NOMO-1 treated with dmso at 0.1 percent for 144 hours (cell line): ENCODE results near the gene MEAK7.

Source experiments
- DNase-seq: peaks from one replicate; lab custom pipeline; 2025; ENCODE audit not compliant: unreplicated experiment; lab: John Stamatoyannopoulos, UW

The MEAK7 gene

GRCh38 chr16:84471316-84471715, 33.1 kb downstream of the MEAK7 start:
- no peak for DNase-seq

- no peak for DNase-seq
These were observed 36.8 kb downstream of the MEAK7 start for GRCh38 chr16:84467709-84468108.

DNA sequence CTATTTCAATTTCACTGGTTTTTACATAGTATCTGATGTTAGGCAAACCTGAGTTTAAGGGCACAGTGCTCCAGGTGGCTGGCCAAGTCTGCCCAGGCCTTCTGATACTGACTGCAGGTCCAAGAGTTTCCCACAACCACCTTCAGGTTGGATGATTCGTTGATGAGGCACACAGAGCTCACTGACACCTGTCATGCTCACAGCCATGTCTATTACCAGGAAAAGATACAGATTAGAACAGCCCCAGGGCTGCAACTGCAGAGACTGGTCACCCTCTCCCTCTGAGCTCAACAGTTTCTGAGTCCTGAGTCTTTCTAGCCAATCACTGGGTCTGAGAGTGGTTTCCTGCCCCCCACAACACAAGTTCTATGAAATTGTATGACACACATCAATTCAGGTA, 37.2 kb downstream of the MEAK7 start:
- no peak for DNase-seq

DNA sequence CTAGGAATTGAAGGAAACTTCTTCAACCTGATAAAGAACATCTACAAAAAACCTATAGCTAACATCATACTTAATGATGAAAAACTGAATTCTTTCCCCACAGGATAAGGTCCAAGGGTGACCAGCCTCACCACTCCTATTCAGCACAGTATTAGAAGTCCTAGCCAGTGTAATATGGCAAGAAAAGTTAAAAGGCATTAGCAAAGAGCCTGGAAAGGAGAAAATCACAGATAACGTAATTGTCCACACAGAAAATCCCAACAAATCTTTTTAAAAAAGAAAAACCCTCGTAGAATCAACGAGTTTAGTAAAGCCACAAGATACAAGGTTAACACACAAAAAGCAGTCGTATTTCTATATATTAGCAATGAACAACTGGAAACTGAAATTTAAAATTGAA, 37.8 kb downstream of the MEAK7 start:
- DNase-seq = no peak

DNA sequence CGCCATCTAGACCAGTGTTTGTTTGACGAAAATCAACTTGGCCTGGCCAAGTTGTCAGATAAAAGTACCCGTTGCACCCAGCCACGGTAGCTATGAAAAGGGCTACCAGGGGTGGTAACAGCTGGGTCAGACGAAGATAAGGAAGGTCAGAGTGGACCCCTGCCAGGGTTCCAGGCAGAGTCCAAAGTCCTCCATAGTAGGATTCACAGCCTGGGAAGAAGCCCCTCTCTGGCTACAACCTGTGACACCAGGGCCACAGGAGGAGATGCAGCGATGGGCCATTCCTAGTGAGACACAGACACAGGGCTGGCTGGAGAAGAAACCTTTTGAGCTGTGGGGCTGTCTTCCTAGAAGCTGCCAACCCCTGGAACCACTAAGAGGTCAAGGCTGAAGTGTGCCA, 39.3 kb downstream of the MEAK7 start:
- DNase-seq = no peak

GRCh38 chr16:84464116-84464515, 40.3 kb downstream of the MEAK7 start:
- no peak for DNase-seq

GRCh38 chr16:84463221-84463620, 41.2 kb downstream of the MEAK7 start:
- DNase-seq = no peak

DNA sequence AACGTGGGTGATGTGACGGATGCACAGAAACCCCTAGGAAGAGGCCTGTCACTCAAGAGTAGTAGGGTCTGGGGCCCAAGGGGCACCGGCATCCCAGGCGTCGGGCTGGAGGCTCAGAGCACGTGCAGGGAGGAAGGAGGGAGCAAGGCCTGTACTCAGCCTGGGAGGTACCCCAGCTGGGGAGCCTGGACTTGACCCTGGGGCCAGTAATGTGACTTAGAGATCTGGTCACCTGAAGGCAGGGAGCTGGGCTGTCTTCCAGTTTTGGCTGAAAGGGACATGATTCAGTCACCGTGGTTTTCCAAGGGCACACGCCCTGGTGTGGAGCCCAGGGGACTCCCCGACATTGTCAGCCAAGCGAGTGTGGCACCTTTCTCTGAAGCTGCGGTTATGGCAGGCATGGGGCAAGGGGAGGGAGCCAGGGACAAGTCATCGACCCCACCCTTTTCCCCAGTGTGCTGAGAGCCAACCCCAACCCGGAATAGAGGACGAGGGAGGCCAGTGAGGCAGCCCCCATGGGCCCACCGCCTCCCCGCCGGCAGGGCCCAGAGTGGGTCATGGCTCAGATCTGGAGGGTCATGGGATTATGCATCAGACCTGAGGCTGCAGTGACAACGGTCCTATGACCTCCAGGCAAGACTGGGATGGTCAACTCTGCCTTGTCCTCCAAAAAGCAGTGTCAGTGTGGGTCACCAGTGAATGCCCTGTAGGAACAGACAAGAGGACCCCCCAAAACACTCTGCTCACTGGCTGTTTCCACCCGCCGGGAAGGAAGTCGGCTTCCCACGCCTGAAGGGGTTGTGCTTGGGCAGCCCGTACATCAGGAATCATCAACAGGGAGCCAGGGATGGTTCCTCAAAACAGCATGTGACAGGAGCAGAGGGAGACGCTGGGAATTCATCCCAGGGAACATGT, 41.9 kb downstream of the MEAK7 start:
- DNase-seq = no peak

DNA sequence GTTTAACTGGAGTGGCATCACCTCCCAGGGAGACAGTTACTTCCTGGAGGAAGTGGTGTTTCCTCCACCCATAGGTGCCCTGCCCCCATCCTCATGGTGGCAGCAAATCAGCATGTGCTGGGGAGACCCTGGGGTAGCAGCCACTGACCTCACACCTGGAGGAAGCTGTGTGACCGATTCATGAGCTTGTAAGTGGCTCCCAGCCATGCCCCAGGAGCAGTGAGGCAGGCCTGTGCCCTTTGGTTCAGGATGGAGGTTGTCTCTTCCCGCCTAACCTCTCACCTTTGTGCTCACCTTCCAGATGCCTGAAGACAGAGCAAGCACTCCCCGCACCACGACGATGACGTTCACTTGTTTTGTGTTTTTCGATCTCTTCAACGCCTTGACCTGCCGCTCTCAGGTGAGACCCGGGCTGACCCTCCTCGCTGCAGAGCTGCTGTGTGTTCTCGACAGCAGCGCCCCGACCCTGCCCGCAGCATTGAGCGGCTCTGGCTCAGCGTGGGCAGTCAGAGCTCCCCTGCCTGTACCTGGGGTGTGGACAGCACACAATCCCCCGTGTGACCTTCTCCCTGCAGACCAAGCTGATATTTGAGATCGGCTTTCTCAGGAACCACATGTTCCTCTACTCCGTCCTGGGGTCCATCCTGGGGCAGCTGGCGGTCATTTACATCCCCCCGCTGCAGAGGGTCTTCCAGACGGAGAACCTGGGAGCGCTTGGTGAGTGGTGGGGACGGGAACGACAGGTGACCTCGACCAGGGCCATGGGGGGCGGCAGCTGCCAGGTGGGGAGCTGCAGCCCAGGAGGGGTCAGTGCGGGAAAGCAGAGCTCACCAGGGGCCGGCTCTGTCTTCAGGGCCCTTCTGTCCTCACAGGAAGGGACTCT, 42.8 kb downstream of the MEAK7 start:
- no peak for DNase-seq

- DNase-seq = no peak
These were observed 43.4 kb downstream of the MEAK7 start for GRCh38 chr16:84461029-84461412.

DNA sequence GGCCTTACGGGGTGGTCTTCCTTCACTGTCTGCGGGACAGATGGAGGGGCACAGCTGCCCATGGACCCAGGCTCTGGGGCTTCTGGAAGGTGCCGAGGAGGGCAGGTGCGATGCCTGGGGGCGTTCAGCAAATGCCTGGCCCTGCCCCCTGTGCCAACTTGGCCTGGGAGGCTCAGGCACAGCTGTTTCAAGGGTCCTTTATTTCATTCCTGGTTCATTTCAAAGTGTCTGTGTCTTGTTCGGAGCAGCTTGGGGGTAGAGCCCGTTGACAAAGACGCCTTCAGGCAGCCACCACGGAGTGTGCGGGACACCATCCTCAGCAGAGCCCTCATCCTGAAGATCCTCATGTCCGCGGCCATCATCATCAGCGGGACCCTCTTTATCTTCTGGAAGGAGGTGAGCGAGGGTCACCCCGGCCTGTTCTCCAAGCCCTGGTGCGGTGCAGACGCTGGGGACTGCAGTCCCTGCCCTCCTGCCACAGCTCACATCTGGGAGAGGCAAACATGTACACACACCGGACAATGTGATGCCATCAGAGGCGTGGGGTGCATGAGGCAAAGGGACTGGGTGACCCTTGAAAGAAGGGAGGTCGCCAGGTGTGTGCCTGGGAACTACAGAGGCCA, 43.9 kb downstream of the MEAK7 start:
- DNase-seq = no peak

- no peak for DNase-seq
These were observed 44.5 kb downstream of the MEAK7 start for GRCh38 chr16:84459941-84460405.

- no peak for DNase-seq
These were observed 44.9 kb downstream of the MEAK7 start for GRCh38 chr16:84459533-84459894.

- DNase-seq = no peak
These were observed 45.6 kb downstream of the MEAK7 start for GRCh38 chr16:84458606-84459532.

GRCh38 chr16:84455031-84455430, 49.4 kb downstream of the MEAK7 start:
- DNase-seq = no peak
